GM21786 (cell line): Measurements from ENCODE around the gene RFTN1.
"Not testable (repeated sequence)": the region's sequence is repeated elsewhere in the genome, so short reads cannot be mapped to it uniquely, and the experiment has no call there.

Source experiments
- ATAC-seq: cut with Tn5 transposase; IDR thresholded peaks from one replicate; pipeline ENCODE4 v1.9.1; 2021; ENCODE audit not compliant: unreplicated experiment

RFTN1 gene

GRCh38 chr3:16311960-16312451 is 201.5 kb downstream of the RFTN1 start:
- peak; percentile 58 for ATAC-seq

- ATAC-seq, result not testable (repeated sequence)
Observed at GRCh38 chr3:16310486-16310885, 203.0 kb downstream of the RFTN1 start.

GRCh38 chr3:16309558-16309957 is 203.9 kb downstream of the RFTN1 start:
- ATAC-seq, result peak; percentile 86

- no peak for ATAC-seq
Observed at GRCh38 chr3:16308727-16309126, 204.8 kb downstream of the RFTN1 start.

GRCh38 chr3:16307832-16308531 is 205.5 kb downstream of the RFTN1 start:
- ATAC-seq, result no peak

GRCh38 chr3:16305111-16305541 is 208.4 kb downstream of the RFTN1 start:
- ATAC-seq, result no peak

GRCh38 chr3:16304061-16305010 is 209.2 kb downstream of the RFTN1 start:
- no peak for ATAC-seq

GRCh38 chr3:16303037-16303575 is 210.4 kb downstream of the RFTN1 start:
- ATAC-seq, result no peak

GRCh38 chr3:16302082-16302631 is 211.3 kb downstream of the RFTN1 start:
- no peak for ATAC-seq

GRCh38 chr3:16301507-16301906 is 212.0 kb downstream of the RFTN1 start:
- ATAC-seq, result no peak

GRCh38 chr3:16300881-16301359 is 212.6 kb downstream of the RFTN1 start:
- ATAC-seq, result peak; percentile 74

GRCh38 chr3:16300307-16300706 is 213.2 kb downstream of the RFTN1 start:
- ATAC-seq, result peak; percentile 34

- no peak for ATAC-seq
Observed at GRCh38 chr3:16299746-16300145, 213.8 kb downstream of the RFTN1 start.

GRCh38 chr3:16298891-16299290 is 214.6 kb downstream of the RFTN1 start:
- no peak for ATAC-seq

GRCh38 chr3:16297997-16298885 is 215.3 kb downstream of the RFTN1 start:
- ATAC-seq, result no peak

GRCh38 chr3:16295298-16295890 is 218.1 kb downstream of the RFTN1 start:
- ATAC-seq, result no peak

GRCh38 chr3:16294844-16295243 is 218.7 kb downstream of the RFTN1 start:
- no peak for ATAC-seq

- peak; percentile 28 for ATAC-seq
Observed at GRCh38 chr3:16290827-16291196, 222.7 kb downstream of the RFTN1 start.

- no peak for ATAC-seq
Observed at GRCh38 chr3:16290007-16290826, 223.3 kb downstream of the RFTN1 start.
